MM.1S (cell line): ENCODE measurements around the gene SCAPER.
"Not testable (repeated sequence)": the region's sequence is repeated elsewhere in the genome, so short reads cannot be mapped to it uniquely, and the experiment has no call there.

ENCODE experiments used
- DNase-seq: peaks from one replicate; pipeline ENCODE4 v3.0.0-alpha.2; 2015
- H2AFZ ChIP-seq: fragments of 300-600 bp; sonication (generic); 2 replicates; pipeline ENCODE4 v1.6.0; 2016; ENCODE audit warnings: antibody characterized with exemption, low read length
- H3F3A ChIP-seq: fragments of 300-600 bp; sonication (generic); 2 replicates; pipeline ENCODE4 v1.6.1; 2016; ENCODE audit warnings: mild to moderate bottlenecking, antibody characterized with exemption, low read length, moderate library complexity, mixed read lengths; ENCODE audit not compliant: insufficient read depth
- H3K27ac ChIP-seq: fragments of 300-600 bp; sonication (generic); 2 replicates; pipeline ENCODE4 v1.5.1; 2016; ENCODE audit warnings: mild to moderate bottlenecking, low read length
- H3K27me3 ChIP-seq: fragments of 300-600 bp; sonication (generic); replicated peaks from 2 replicates; pipeline ENCODE4 v1.6.0; 2016; ENCODE audit warnings: low read length; ENCODE audit not compliant: insufficient read depth
- H3K36me3 ChIP-seq: fragments of 300-600 bp; sonication (generic); replicated peaks from 2 replicates; pipeline ENCODE4 v1.6.1; 2016; ENCODE audit warnings: mild to moderate bottlenecking, low read length, mixed read lengths; ENCODE audit not compliant: insufficient read depth
- H3K4me1 ChIP-seq: fragments of 300-600 bp; sonication (generic); 2 replicates; pipeline ENCODE4 v1.6.1; 2016; ENCODE audit warnings: low read length, mixed read lengths
- H3K4me2 ChIP-seq: fragments of 300-600 bp; sonication (generic); 2 replicates; pipeline ENCODE4 v1.6.0; 2016; ENCODE audit warnings: low read depth, low read length
- H3K4me3 ChIP-seq: fragments of 300-600 bp; sonication (generic); 2 replicates; pipeline ENCODE4 v1.5.1; 2016; ENCODE audit warnings: low read length, mixed read lengths
- H3K79me2 ChIP-seq: fragments of 300-600 bp; sonication (generic); 2 replicates; pipeline ENCODE4 v1.6.1; 2016; ENCODE audit warnings: mixed run types, low read length, mixed read lengths
- H3K9ac ChIP-seq: fragments of 300-600 bp; sonication (generic); 2 replicates; pipeline ENCODE4 v1.6.1; 2016; ENCODE audit warnings: low read length, mixed read lengths
- H3K9me2 ChIP-seq: fragments of 300-600 bp; sonication (generic); replicated peaks from 2 replicates; pipeline ENCODE4 v1.6.1; 2016; ENCODE audit warnings: mild to moderate bottlenecking, low read length, mixed read lengths; ENCODE audit not compliant: insufficient read depth
- H3K9me3 ChIP-seq: fragments of 300-600 bp; sonication (generic); replicated peaks from 2 replicates; pipeline ENCODE4 v1.6.1; 2016; ENCODE audit warnings: mild to moderate bottlenecking, low read length, mixed read lengths; ENCODE audit not compliant: insufficient read depth
- H4K20me1 ChIP-seq: fragments of 300-600 bp; sonication (generic); 2 replicates; pipeline ENCODE4 v1.6.1; 2016; ENCODE audit warnings: mild to moderate bottlenecking, low read length, moderate library complexity, mixed read lengths; ENCODE audit not compliant: insufficient read depth
- EZH2 ChIP-seq: fragments of 300-600 bp; sonication (generic); optimal IDR thresholded peaks from 2 replicates; pipeline ENCODE3; 2017; ENCODE audit warnings: low read depth, mild to moderate bottlenecking, antibody characterized with exemption, low read length, mixed read lengths
- EZH2phosphoT487 ChIP-seq: fragments of 300-600 bp; sonication (generic); IDR thresholded peaks from 2 replicates; pipeline ENCODE4 v1.6.1; 2018; ENCODE audit warnings: antibody characterized with exemption, low read length
- TF ChIP-seq, protein P1 (sequence below): fragments of 300-600 bp; sonication (generic); IDR thresholded peaks from 2 replicates; pipeline ENCODE4 v1.5.1; 2016; ENCODE audit warnings: antibody characterized with exemption, low read length, mixed read lengths

Gene SCAPER

DNA sequence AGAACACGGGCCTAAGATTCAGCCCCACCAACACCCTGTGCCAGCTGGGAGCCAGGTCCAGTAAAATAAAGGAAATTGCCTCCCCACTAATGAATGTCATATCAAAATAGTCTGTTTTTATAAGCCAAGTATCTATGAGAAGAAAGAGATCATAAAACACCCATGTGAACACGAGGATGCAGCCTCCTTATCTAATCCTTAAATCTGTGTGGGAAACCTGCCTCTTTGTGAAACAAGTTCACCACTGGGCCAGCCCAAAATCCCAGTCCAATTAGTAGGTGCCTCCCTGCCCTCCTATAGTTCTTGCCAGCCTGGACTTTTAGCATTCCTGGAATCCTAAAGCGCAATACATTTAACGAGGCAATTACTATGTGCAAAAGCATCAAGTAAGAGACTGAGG is 42.0 kb downstream of the SCAPER start:
- no peaks in the 10 kb centered on the region for H4K20me1 ChIP-seq
- no peaks in the 10 kb centered on the region for H3K79me2 ChIP-seq
- TF ChIP-seq, protein P1, sequence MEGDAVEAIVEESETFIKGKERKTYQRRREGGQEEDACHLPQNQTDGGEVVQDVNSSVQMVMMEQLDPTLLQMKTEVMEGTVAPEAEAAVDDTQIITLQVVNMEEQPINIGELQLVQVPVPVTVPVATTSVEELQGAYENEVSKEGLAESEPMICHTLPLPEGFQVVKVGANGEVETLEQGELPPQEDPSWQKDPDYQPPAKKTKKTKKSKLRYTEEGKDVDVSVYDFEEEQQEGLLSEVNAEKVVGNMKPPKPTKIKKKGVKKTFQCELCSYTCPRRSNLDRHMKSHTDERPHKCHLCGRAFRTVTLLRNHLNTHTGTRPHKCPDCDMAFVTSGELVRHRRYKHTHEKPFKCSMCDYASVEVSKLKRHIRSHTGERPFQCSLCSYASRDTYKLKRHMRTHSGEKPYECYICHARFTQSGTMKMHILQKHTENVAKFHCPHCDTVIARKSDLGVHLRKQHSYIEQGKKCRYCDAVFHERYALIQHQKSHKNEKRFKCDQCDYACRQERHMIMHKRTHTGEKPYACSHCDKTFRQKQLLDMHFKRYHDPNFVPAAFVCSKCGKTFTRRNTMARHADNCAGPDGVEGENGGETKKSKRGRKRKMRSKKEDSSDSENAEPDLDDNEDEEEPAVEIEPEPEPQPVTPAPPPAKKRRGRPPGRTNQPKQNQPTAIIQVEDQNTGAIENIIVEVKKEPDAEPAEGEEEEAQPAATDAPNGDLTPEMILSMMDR, result no peak
- no peak for TF ChIP-seq EZH2phosphoT487
- TF ChIP-seq EZH2, result no peak
- no peak overlapping the region for H3K4me2 ChIP-seq
- no peak overlapping the region for H3K4me3 ChIP-seq
- H3K27me3 ChIP-seq, result no peaks in the 10 kb centered on the region
- no peak overlapping the region for H2AFZ ChIP-seq
- no peak overlapping the region for H3K27ac ChIP-seq
- H3K9ac ChIP-seq, result no peak overlapping the region
- H3K9me2 ChIP-seq, result no peaks in the 10 kb centered on the region
- H3F3A ChIP-seq, result no peaks in the 10 kb centered on the region
- no peak for DNase-seq
- no peaks in the 10 kb centered on the region for H3K9me3 ChIP-seq
- H3K36me3 ChIP-seq, result no peaks in the 10 kb centered on the region
- no peaks in the 10 kb centered on the region for H3K4me1 ChIP-seq

DNA sequence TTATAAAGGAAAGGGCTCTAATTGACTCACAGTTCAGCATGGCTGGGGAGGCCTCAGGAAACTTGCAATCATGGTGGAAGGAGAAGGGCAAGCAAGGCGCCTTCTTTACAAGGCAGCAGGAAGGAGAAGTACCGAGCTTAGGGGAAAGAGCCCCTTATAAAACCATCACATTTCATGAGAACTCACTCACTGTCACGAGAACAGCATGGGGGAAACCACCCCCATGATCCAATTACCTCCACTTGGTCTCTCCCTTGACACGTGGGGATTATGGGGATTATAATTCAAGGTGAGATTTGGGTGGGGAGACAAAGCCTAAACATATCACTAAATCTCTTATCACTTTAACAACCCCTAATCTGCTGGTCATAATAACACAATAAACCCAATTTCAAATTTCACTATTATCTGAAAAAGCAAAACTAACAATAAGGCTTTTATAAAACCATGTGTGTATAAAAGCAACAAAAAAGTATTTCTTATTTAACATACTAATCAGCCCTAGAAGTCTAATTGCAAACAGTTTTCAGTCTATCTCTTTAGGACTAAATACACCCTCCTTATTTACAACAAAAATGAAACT is 43.2 kb downstream of the SCAPER start:
- Histone ChIP-seq H3K4me1 (no peaks in the 10 kb centered on the region), H3K9me2 (no peaks in the 10 kb centered on the region), H3K9ac (no peak overlapping the region), H3K9me3 (no peaks in the 10 kb centered on the region), H3K4me2 (no peak overlapping the region), H3F3A (no peaks in the 10 kb centered on the region), H3K36me3 (no peaks in the 10 kb centered on the region), H3K79me2 (no peaks in the 10 kb centered on the region), H3K27me3 (no peaks in the 10 kb centered on the region), H3K4me3 (no peak overlapping the region), H3K27ac (no peak overlapping the region), H2AFZ (no peak overlapping the region), H4K20me1 (no peaks in the 10 kb centered on the region)
- TF ChIP-seq EZH2, result no peak
- TF ChIP-seq, protein P1, result no peak
- no peak for TF ChIP-seq EZH2phosphoT487
- no peak for DNase-seq

DNA sequence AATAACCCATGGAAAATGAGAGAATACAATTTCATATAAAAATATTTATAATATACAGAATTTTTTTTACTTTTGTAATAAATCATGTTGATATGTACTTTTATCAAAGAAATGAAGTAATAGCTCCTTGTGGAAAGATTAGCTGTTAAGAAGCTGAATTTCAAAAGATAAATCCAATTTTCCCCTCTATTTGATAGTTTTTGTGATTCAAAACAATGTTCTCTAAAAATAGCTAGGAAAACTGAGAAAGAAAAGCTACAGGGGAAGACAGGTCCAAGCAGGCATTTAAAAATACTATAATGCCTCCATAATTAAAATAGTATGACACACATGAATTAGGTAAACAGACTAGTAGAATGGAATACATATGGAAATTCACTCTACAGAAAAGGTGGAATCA is 44.9 kb downstream of the SCAPER start:
- Histone ChIP-seq H3K79me2 (no peaks in the 10 kb centered on the region), H3K27me3 (no peaks in the 10 kb centered on the region), H3K4me2 (no peak overlapping the region), H3K9me3 (no peaks in the 10 kb centered on the region), H2AFZ (no peak overlapping the region), H3K27ac (no peak overlapping the region), H3K36me3 (no peaks in the 10 kb centered on the region), H3K4me3 (no peak overlapping the region), H3F3A (no peaks in the 10 kb centered on the region), H3K9ac (no peak overlapping the region), H3K9me2 (no peaks in the 10 kb centered on the region), H4K20me1 (no peaks in the 10 kb centered on the region), H3K4me1 (no peaks in the 10 kb centered on the region)
- TF ChIP-seq EZH2, result no peak
- DNase-seq, result no peak

DNA sequence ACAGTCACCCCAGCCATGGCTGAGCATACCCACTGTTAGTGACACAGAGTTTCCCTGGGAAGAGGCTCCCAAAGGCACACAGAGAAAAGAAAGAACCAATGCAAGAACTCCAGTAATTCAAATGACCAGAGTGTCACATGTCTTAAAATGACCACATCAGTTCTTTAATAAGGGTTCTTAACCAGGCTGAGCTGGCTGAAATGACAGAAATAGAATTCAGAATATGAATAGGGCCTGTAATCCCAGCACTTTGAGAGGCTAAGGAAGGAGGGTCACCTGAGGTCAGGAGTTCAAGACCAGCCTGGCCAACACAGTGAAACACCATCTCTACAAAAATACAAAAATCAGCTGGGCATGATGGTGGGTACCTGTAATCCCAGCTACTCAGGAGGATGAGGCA is 54.8 kb downstream of the SCAPER start:
- not testable (repeated sequence) for H3K4me1 ChIP-seq, DNase-seq, H3K27me3 ChIP-seq, H3K79me2 ChIP-seq, H2AFZ ChIP-seq, H3K9me2 ChIP-seq, H3K27ac ChIP-seq, H3F3A ChIP-seq, H3K36me3 ChIP-seq, H3K9ac ChIP-seq, H4K20me1 ChIP-seq, H3K9me3 ChIP-seq, H3K4me3 ChIP-seq, H3K4me2 ChIP-seq
